ENCODE measurements around the gene IREB2. TPM values are rescaled to one million over a fixed set of nuclear protein-coding genes. Genes with fewer than 3 reads are reported as not detected.

IREB2 gene
- total RNA-seq, 1 experiment from 2014 or later = 89.5 TPM

DNA sequence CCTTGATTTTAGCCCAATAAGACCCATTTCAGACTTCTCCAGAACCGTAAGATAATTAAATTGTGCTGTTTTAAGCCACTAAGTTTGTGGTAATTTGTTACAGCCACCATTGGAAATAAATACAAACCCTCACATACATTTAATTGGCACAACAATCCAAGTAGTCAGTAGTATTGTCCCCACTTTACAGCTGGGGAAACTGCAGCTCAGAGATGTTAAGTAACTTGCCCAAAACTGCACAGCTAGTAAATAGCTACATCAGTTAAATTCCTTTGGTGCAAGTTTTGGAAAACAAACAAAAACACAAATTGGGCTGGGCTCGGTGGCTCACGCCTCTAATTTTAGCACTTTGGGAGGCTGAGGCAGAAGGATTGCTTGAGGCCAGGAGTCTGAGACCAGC lies 13.3 kb upstream of the IREB2 start (continued):
- TF ChIP-seq, protein P1, sequence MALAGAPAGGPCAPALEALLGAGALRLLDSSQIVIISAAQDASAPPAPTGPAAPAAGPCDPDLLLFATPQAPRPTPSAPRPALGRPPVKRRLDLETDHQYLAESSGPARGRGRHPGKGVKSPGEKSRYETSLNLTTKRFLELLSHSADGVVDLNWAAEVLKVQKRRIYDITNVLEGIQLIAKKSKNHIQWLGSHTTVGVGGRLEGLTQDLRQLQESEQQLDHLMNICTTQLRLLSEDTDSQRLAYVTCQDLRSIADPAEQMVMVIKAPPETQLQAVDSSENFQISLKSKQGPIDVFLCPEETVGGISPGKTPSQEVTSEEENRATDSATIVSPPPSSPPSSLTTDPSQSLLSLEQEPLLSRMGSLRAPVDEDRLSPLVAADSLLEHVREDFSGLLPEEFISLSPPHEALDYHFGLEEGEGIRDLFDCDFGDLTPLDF (CRISPR knock-in tag; IDR thresholded peaks at IDR 0.05) = no peak
- TF ChIP-seq RORB (CRISPR knock-in tag; IDR thresholded peaks at IDR 0.05) (no peak), TEAD4 (CRISPR knock-in tag; IDR thresholded peaks at IDR 0.05) (no peak), PRRX2 (CRISPR knock-in tag; IDR thresholded peaks at IDR 0.05) (no peak), KAT7 (CRISPR knock-in tag; IDR thresholded peaks at IDR 0.05; ENCODE audit: borderline replicate concordance) (no peak), CREM (CRISPR knock-in tag; IDR thresholded peaks at IDR 0.05) (no peak), NR3C1 (CRISPR knock-in tag; conservative IDR thresholded peaks at IDR 0.05; ENCODE audit: low read depth) (no peak), HMGA2 (CRISPR knock-in tag; IDR thresholded peaks at IDR 0.05) (no peak), CREB1 (CRISPR knock-in tag; IDR thresholded peaks at IDR 0.05) (no peak), IRF2 (CRISPR knock-in tag; IDR thresholded peaks at IDR 0.05; ENCODE audit: borderline replicate concordance, low read depth) (no peak)

DNA sequence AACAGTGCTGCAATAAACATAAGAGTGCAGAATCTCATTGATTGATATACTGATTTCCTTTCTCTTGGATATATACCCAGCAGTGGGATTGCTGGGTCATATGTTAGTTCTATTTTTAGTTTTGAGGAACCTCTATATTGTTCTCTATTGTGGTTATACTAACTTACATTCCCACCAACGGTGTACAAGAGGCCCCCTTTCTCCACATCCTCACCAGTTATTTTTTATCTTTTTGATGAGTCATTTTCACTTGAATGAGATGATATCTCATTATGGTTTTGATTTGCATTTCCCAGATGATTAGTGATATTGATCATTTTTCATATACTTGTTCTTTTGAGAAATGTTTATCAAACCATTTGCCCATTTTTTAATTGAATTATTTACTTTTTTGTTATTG lies 12.4 kb upstream of the IREB2 start:
- peaks cover 3% of the 10 kb centered on the region; the same call in 1 of the 2 replicates for H3K27me3 Mint-ChIP-seq (ENCODE audit: low read depth)
- no peak for TF ChIP-seq SP1 (CRISPR knock-in tag; conservative IDR thresholded peaks at IDR 0.05)
- no peak for TF ChIP-seq ZNF138 (CRISPR knock-in tag; conservative IDR thresholded peaks at IDR 0.05)
- no peak for TF ChIP-seq ZNF263 (CRISPR knock-in tag; IDR thresholded peaks at IDR 0.05; ENCODE audit: low read depth)
- TF ChIP-seq PRRX2 (CRISPR knock-in tag; IDR thresholded peaks at IDR 0.05) = no peak
- TF ChIP-seq, protein P2, sequence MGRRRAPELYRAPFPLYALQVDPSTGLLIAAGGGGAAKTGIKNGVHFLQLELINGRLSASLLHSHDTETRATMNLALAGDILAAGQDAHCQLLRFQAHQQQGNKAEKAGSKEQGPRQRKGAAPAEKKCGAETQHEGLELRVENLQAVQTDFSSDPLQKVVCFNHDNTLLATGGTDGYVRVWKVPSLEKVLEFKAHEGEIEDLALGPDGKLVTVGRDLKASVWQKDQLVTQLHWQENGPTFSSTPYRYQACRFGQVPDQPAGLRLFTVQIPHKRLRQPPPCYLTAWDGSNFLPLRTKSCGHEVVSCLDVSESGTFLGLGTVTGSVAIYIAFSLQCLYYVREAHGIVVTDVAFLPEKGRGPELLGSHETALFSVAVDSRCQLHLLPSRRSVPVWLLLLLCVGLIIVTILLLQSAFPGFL (CRISPR knock-in tag; IDR thresholded peaks at IDR 0.05; ENCODE audit: borderline replicate concordance) = no peak
- TF ChIP-seq, protein P3, sequence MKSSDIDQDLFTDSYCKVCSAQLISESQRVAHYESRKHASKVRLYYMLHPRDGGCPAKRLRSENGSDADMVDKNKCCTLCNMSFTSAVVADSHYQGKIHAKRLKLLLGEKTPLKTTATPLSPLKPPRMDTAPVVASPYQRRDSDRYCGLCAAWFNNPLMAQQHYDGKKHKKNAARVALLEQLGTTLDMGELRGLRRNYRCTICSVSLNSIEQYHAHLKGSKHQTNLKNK (CRISPR knock-in tag; IDR thresholded peaks at IDR 0.05) = no peak
- TF ChIP-seq EMX1 (CRISPR knock-in tag; IDR thresholded peaks at IDR 0.05) = no peak
- TF ChIP-seq, protein P4, sequence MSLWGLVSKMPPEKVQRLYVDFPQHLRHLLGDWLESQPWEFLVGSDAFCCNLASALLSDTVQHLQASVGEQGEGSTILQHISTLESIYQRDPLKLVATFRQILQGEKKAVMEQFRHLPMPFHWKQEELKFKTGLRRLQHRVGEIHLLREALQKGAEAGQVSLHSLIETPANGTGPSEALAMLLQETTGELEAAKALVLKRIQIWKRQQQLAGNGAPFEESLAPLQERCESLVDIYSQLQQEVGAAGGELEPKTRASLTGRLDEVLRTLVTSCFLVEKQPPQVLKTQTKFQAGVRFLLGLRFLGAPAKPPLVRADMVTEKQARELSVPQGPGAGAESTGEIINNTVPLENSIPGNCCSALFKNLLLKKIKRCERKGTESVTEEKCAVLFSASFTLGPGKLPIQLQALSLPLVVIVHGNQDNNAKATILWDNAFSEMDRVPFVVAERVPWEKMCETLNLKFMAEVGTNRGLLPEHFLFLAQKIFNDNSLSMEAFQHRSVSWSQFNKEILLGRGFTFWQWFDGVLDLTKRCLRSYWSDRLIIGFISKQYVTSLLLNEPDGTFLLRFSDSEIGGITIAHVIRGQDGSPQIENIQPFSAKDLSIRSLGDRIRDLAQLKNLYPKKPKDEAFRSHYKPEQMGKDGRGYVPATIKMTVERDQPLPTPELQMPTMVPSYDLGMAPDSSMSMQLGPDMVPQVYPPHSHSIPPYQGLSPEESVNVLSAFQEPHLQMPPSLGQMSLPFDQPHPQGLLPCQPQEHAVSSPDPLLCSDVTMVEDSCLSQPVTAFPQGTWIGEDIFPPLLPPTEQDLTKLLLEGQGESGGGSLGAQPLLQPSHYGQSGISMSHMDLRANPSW (CRISPR knock-in tag; conservative IDR thresholded peaks at IDR 0.05; ENCODE audit: low read depth) = no peak
- TF ChIP-seq JUN (CRISPR knock-in tag; IDR thresholded peaks at IDR 0.05) = no peak
- no peak for TF ChIP-seq RELA (CRISPR knock-in tag; IDR thresholded peaks at IDR 0.05; ENCODE audit: borderline replicate concordance)
- TF ChIP-seq TEAD4 (CRISPR knock-in tag; IDR thresholded peaks at IDR 0.05) = no peak
- TF ChIP-seq RORB (CRISPR knock-in tag; IDR thresholded peaks at IDR 0.05) = no peak
- TF ChIP-seq ZNF219 (CRISPR knock-in tag; IDR thresholded peaks at IDR 0.05; ENCODE audit: borderline replicate concordance) = no peak
- no peak for TF ChIP-seq CBFB (CRISPR knock-in tag; IDR thresholded peaks at IDR 0.05; ENCODE audit: low read depth)
- no peak for TF ChIP-seq TP53 (CRISPR knock-in tag; IDR thresholded peaks at IDR 0.05)
- TF ChIP-seq, protein P5, sequence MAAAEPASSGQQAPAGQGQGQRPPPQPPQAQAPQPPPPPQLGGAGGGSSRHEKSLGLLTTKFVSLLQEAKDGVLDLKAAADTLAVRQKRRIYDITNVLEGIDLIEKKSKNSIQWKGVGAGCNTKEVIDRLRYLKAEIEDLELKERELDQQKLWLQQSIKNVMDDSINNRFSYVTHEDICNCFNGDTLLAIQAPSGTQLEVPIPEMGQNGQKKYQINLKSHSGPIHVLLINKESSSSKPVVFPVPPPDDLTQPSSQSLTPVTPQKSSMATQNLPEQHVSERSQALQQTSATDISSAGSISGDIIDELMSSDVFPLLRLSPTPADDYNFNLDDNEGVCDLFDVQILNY (CRISPR knock-in tag; IDR thresholded peaks at IDR 0.05) = no peak
- no peak for TF ChIP-seq OVOL2 (CRISPR knock-in tag; IDR thresholded peaks at IDR 0.05; ENCODE audit: borderline replicate concordance)
- TF ChIP-seq, protein P6, sequence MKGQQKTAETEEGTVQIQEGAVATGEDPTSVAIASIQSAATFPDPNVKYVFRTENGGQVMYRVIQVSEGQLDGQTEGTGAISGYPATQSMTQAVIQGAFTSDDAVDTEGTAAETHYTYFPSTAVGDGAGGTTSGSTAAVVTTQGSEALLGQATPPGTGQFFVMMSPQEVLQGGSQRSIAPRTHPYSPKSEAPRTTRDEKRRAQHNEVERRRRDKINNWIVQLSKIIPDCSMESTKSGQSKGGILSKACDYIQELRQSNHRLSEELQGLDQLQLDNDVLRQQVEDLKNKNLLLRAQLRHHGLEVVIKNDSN (CRISPR knock-in tag; IDR thresholded peaks at IDR 0.05) = no peak
- H3K4me1 Mint-ChIP-seq = no peaks in the 10 kb centered on the region
- no peaks in the 10 kb centered on the region for H3K36me3 Mint-ChIP-seq
- ChIA-PET CTCF (no interaction called here), POLR2A (no interaction called here)
- ATAC-seq (no peak), DNase-seq (ENCODE audit: low spot score) (no peak)
- H3K4me3 Mint-ChIP-seq = no peak overlapping the region
- H3K27ac Mint-ChIP-seq = no peak overlapping the region
- no peaks in the 10 kb centered on the region for H3K9me3 Mint-ChIP-seq

Measured in WTC11 (cell line).